B cell (primary cell): ENCODE data around the gene M6PR.

Experiments used
- EZH2 ChIP-seq: IDR thresholded peaks from 2 replicates; pipeline ENCODE4 v1.6.1; 2012; ENCODE audit warnings: borderline replicate concordance, low read depth, mild to moderate bottlenecking, moderate library complexity, low read length; ENCODE audit not compliant: insufficient read depth, poor library complexity, severe bottlenecking
- TF ChIP-seq, protein P1 (sequence below): fragments of 200-600 bp; IDR thresholded peaks from one replicate; pipeline ENCODE4 v1.8.0; 2022; ENCODE audit warnings: antibody characterized with exemption, mild to moderate bottlenecking

DNA sequence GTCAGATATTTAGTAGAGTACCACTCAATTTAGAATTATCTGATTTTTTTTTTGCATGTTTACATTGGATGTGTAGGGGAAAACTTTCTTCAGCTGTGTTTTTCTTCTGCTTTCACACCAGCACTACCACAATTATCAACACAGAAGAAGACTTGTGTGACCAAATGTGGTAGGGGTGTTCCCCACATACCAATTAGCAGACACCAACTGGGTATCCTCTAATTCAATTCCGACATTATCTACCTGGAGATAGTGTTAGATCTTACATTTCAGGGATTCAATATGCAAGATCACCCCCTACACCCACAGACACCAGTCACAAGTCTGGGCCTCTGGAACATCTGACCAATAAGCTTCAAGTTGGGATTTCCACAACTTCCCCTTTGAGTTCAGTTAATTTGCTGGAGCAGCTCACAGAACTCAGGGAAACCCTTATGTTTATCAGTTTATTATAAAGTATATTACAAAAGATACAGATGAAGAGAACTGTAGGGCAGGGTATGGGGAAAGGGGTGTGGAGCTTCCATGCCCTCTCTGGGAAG is 35.8 kb upstream of the M6PR start:
- TF ChIP-seq, protein P1, sequence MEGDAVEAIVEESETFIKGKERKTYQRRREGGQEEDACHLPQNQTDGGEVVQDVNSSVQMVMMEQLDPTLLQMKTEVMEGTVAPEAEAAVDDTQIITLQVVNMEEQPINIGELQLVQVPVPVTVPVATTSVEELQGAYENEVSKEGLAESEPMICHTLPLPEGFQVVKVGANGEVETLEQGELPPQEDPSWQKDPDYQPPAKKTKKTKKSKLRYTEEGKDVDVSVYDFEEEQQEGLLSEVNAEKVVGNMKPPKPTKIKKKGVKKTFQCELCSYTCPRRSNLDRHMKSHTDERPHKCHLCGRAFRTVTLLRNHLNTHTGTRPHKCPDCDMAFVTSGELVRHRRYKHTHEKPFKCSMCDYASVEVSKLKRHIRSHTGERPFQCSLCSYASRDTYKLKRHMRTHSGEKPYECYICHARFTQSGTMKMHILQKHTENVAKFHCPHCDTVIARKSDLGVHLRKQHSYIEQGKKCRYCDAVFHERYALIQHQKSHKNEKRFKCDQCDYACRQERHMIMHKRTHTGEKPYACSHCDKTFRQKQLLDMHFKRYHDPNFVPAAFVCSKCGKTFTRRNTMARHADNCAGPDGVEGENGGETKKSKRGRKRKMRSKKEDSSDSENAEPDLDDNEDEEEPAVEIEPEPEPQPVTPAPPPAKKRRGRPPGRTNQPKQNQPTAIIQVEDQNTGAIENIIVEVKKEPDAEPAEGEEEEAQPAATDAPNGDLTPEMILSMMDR = no peak
- TF ChIP-seq EZH2 = no peak
